Ishikawa (cell line): ENCODE measurements around the gene WDR46.

Source experiments
- CEBPB ChIP-seq: IDR thresholded peaks from 2 replicates; pipeline ENCODE4 v1.6.1; 2012
- CREB1 ChIP-seq: IDR thresholded peaks from 2 replicates; pipeline ENCODE4 v1.6.1; 2012; ENCODE audit warnings: low read depth
- EGR1 ChIP-seq: IDR thresholded peaks from 2 replicates; pipeline ENCODE4 v1.6.1; 2012
- EP300 ChIP-seq: IDR thresholded peaks from 2 replicates; pipeline ENCODE4 v1.6.1; 2012; ENCODE audit warnings: borderline replicate concordance
- FOXM1 ChIP-seq: IDR thresholded peaks from 2 replicates; pipeline ENCODE4 v1.6.1; 2012; ENCODE audit warnings: low read depth, borderline replicate concordance
- MAX ChIP-seq: IDR thresholded peaks from 2 replicates; pipeline ENCODE4 v1.6.1; 2012
- NFIC ChIP-seq: IDR thresholded peaks from 2 replicates; pipeline ENCODE4 v1.6.1; 2012
- RAD21 ChIP-seq: IDR thresholded peaks from 2 replicates; pipeline ENCODE4 v1.6.1; 2012; ENCODE audit warnings: low read depth
- REST ChIP-seq: IDR thresholded peaks from 2 replicates; pipeline ENCODE4 v1.6.1; 2012; ENCODE audit warnings: low read depth, mild to moderate bottlenecking
- TAF1 ChIP-seq: IDR thresholded peaks from 2 replicates; pipeline ENCODE4 v1.6.1; 2012; ENCODE audit warnings: low read depth, mild to moderate bottlenecking
- TCF12 ChIP-seq: IDR thresholded peaks from 2 replicates; pipeline ENCODE4 v1.6.1; 2012; ENCODE audit warnings: low read depth
- TEAD4 ChIP-seq: IDR thresholded peaks from 2 replicates; pipeline ENCODE4 v1.6.1; 2012
- USF1 ChIP-seq: IDR thresholded peaks from 2 replicates; pipeline ENCODE4 v1.6.1; 2012
- YY1 ChIP-seq: IDR thresholded peaks from 2 replicates; pipeline ENCODE4 v1.6.1; 2012; ENCODE audit warnings: low read depth
- ZBTB7A ChIP-seq: IDR thresholded peaks from 2 replicates; pipeline ENCODE4 v1.6.1; 2012; ENCODE audit warnings: low read depth

Gene WDR46

GRCh38 chr6:33288141-33288920 is 708 bp downstream of the WDR46 start:
- TF ChIP-seq EP300 = no peak
- no peak for TF ChIP-seq RAD21
- no peak for TF ChIP-seq MAX
- TF ChIP-seq CREB1 = no peak
- TF ChIP-seq YY1 = no peak
- no peak for TF ChIP-seq CEBPB
- TF ChIP-seq FOXM1 = no peak
- TF ChIP-seq TCF12 = no peak
- no peak for TF ChIP-seq USF1
- TF ChIP-seq TAF1 = no peak

DNA sequence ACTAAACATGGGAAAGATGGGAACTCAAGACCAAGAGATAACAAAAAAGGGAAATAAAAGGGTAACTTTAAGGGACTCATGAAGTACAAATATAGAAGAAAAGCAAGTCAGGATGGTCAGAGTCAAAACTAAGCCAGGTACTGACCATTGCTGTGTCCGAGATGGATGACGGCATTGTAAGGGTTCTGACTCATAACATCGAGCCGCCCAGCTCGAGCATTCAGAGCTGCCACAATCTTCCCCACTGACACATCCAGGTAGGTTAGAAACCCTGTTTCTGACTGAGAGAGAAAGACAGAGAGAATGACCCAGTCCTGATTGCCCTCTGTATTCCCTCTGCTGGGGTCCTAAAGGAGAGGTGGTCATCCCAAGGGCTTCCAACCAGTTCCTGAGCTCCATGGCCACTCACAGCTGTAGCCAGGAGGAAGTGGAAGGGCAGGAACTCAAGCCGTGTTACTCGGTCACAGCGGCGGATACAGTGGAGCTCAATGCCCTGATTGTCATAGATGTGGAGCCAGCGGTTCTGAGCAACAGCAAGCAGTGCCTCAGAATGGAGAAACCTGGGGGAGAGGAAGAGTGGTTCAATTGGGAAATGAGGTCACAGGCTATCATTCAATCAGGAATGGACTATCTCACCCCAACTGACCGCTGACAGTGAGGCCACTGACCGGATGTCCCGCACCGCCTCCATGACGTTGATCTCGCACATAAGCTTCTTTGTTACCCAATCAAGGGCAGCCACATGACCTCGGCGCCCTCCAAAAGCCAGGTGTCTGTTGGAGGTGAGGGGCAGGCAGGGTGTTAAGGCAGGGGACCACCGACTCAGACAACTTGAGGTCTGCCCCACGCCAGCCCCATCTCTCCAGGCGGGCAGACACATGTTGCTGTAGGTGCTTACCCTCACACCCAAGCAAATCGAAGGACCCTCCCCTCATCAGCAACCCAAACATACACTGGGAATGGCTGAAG is 1.8 kb downstream of the WDR46 start:
- TF ChIP-seq EP300 (no peak), NFIC (no peak), RAD21 (no peak), CEBPB (no peak), FOXM1 (no peak), YY1 (no peak)

GRCh38 chr6:33280539-33280938 is 8.5 kb downstream of the WDR46 start:
- no peak for TF ChIP-seq TAF1
- TF ChIP-seq EGR1 = no peak
- no peak for TF ChIP-seq NFIC

GRCh38 chr6:33279971-33280511 is 9.0 kb downstream of the WDR46 start:
- TF ChIP-seq MAX = peak; percentile 16; the same call in 1 of the 2 replicates
- peak; percentile 75 for TF ChIP-seq RAD21
- TF ChIP-seq ZBTB7A = peak; percentile 27; the same call in 1 of the 2 replicates
- 0 out of 2 replicates have a peak, but pooled peaks have one; percentile 13 for TF ChIP-seq NFIC
- no peak for TF ChIP-seq TCF12
- TF ChIP-seq TEAD4 = no peak

GRCh38 chr6:33279257-33279695 is 9.8 kb downstream of the WDR46 start:
- TF ChIP-seq FOXM1 = no peak
- no peak for TF ChIP-seq EP300
- TF ChIP-seq CREB1 = no peak
- TF ChIP-seq USF1 = no peak
- no peak for TF ChIP-seq TAF1
- TF ChIP-seq YY1 = no peak
- TF ChIP-seq RAD21 = no peak

- TF ChIP-seq TAF1 (no peak), TCF12 (no peak), ZBTB7A (0 out of 2 replicates have a peak, but pooled peaks have one; percentile 52), NFIC (no peak)
Measured at GRCh38 chr6:33278810-33279209, 10.2 kb downstream of the WDR46 start.

- TF ChIP-seq ZBTB7A (no peak), RAD21 (no peak), FOXM1 (no peak), REST (no peak), TAF1 (no peak), NFIC (no peak), CREB1 (no peak), CEBPB (no peak), USF1 (no peak), TCF12 (no peak), EP300 (no peak)
Measured at GRCh38 chr6:33278392-33278741, 10.7 kb downstream of the WDR46 start.
